ENCODE measurements around the gene CHAF1A. TPM values are rescaled to one million over a fixed set of nuclear protein-coding genes. Genes with fewer than 3 reads are reported as not detected.

The CHAF1A gene
- total and polyA plus RNA-seq, 2 donors, result 7.0 to 9.0 TPM

DNA sequence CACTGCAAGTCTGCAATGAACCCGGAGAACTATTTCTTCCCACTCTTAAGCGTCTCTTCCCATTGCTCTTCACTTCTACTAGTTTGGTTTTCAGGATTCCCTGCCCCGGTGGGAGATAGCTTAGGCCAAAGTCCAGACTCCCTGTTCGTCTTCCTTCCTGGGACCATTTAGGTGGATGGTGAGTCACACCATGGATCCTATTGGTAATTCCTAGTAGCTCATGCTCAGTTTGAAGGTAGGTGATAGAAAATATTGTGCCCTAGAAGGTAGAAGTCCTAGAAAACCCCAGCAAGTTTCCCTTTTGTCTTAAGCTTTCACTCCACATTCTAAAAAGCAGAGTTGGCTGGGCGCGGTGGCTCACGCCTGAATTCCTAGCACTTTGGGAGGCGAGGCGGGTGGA lies 13.8 kb downstream of the CHAF1A start:
- Histone ChIP-seq H3K4me1 (ENCODE audit: insufficient read depth) (no peaks in the 10 kb centered on the region), H3K27ac (ENCODE audit: low read depth) (no peak overlapping the region), H3K4me3 (ENCODE audit: low read depth, low read length) (no peak overlapping the region), H3K36me3 (ENCODE audit: insufficient read depth) (no peaks in the 10 kb centered on the region)
- DNase-seq (ENCODE audit: extremely low spot score), result no peak
- WGBS, result 94% methylated on average over 9 of the region's 9 CpGs

DNA sequence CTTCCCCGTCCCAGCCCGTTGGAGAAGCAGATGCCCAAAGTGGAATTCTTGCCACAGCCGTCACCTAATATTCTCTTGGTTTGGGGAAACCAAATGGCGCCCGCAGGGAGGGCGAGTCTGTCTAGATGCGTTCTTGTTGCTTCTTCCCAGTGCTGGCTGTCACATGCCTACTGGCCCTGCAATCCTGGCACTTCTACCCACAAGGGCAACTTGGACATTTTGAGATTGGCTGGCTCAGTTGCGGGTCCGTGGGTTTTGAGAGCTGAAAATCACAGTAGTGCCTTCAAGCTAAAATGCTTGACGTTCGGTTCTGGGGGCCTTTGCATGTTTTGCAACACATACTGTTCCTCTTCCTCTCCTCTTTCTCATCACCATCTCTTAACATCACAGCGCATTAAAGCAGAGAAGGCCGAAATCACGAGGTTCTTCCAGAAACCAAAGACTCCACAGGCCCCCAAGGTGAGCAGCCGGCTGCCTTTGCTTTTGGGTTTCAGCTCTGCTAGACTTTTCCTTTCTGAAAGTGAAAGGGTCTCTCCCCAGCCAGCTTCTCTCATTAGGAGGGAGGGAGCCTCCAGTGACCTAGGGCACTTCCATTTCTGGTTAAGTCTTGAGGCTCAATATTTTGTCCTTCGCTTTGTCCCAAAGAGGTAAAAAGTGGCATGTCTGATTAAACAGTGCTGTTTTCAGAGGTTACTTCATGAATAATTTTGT lies 21.1 kb downstream of the CHAF1A start:
- WGBS, result 90% methylated on average over 16 of the region's 16 CpGs

DNA sequence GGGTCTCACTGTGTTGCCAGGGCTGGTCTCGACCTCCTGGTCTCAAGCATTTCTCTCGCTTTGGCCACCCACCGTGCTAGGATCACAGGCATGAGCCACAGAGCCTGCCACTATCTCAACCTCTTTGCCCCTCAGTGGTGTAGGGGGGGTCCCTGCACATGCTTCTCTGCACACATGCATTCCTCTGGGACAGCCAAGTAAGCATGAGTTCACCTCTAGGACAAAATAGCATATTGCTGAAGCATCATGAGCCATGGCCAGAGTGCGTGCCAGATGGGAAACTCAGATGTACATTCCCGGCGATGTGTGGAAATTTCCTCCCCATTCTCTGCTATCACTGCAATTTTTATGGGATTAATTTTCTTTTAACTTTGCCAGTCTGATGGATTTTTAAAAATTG lies 23.1 kb downstream of the CHAF1A start:
- Histone ChIP-seq H3K36me3 (ENCODE audit: insufficient read depth) (no peaks in the 10 kb centered on the region), H3K4me1 (ENCODE audit: insufficient read depth) (no peaks in the 10 kb centered on the region), H3K27ac (ENCODE audit: low read depth) (no peak overlapping the region), H3K4me3 (ENCODE audit: low read depth, low read length) (no peak overlapping the region)
- WGBS, result 92% methylated on average over 6 of the region's 6 CpGs
- DNase-seq (ENCODE audit: extremely low spot score), result no peak

More for the DNA sequence above, 21.1 kb downstream of the CHAF1A start:
- DNase-seq (ENCODE audit: extremely low spot score), result no peak
- Histone ChIP-seq H3K4me1 (ENCODE audit: insufficient read depth) (no peaks in the 10 kb centered on the region), H3K4me3 (ENCODE audit: low read depth, low read length) (no peak overlapping the region), H3K27ac (ENCODE audit: low read depth) (no peak overlapping the region), H3K36me3 (ENCODE audit: insufficient read depth) (no peaks in the 10 kb centered on the region)

DNA sequence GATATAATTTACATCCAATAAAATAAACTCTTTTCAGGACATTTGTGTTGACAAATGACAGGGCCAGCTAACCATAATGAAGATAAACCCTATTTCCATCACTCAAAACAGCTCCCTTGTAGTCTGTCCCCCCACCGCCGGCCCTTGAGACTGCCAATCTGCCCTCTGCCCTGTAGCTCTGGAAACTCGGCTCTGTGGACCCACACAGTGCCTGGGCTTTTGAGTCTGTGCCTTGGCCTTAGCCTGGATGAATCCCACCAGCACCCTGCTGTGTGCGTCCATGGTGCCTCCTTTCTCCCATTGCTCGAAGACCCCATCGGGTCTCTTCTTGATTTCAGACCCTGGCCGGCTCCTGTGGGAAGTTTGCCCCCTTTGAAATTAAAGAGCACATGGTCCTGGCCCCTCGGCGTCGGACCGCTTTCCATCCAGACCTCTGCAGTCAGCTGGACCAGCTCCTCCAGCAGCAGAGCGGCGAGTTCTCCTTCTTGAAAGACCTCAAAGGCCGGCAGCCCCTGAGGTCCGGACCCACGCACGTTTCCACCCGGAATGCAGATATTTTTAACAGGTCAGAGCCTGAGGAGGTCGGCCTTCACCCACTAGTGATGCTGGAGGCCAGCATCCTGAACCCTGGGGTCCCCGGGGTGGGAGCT lies 26.0 kb downstream of the CHAF1A start:
- H3K4me3 ChIP-seq (ENCODE audit: low read depth, low read length), result no peak overlapping the region
- WGBS, result 87% methylated on average over 20 of the region's 20 CpGs
- no peak overlapping the region for H3K27ac ChIP-seq (ENCODE audit: low read depth)
- no peaks in the 10 kb centered on the region for H3K36me3 ChIP-seq (ENCODE audit: insufficient read depth)
- H3K4me1 ChIP-seq (ENCODE audit: insufficient read depth), result no peaks in the 10 kb centered on the region
- DNase-seq (ENCODE audit: extremely low spot score), result no peak

DNA sequence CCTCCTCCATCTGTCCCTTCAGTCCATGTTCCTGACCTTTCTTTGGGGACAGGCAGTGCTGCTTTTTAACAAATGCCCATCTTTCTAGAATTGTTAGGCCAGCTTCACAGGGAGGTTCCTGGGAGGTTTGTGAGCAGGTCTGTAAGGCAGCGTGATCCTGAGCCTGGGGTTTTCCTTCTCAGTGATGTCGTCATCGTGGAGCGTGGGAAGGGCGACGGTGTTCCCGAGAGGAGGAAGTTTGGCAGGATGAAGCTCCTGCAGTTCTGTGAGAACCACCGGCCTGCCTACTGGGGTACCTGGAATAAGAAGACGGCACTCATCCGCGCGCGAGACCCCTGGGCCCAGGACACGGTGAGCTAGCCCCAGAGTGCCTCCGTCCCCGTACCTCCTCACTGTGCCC lies 26.8 kb downstream of the CHAF1A start:
- no peaks in the 10 kb centered on the region for H3K4me1 ChIP-seq (ENCODE audit: insufficient read depth)
- 72% methylated on average over 16 of the region's 16 CpGs for WGBS
- no peak for DNase-seq (ENCODE audit: extremely low spot score)
- H3K4me3 ChIP-seq (ENCODE audit: low read depth, low read length), result no peak overlapping the region
- no peaks in the 10 kb centered on the region for H3K36me3 ChIP-seq (ENCODE audit: insufficient read depth)
- H3K27ac ChIP-seq (ENCODE audit: low read depth), result no peak overlapping the region

DNA sequence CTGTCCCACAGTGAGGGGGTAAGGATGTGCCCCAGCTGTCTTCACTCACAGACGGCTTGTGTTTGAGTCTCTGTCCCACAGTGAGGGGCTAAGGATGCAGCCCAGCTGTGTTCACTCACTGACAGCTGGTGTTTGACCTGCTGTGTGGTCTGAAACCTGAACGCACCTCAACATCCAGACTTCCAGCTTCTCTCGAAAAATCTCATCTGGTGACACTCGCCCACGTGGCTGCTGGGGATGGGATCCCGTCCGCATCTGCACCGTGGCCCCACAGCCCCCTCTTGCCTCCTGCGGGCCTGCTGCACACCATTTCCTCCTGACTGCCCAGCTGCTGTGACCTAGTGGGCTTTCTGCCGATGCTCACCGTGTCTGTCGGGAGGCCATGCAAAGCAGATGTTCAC lies 27.3 kb downstream of the CHAF1A start:
- H3K4me3 ChIP-seq (ENCODE audit: low read depth, low read length), result no peak overlapping the region
- WGBS, result 61% methylated on average over 12 of the region's 12 CpGs
- H3K27ac ChIP-seq (ENCODE audit: low read depth), result no peak overlapping the region
- H3K36me3 ChIP-seq (ENCODE audit: insufficient read depth), result no peaks in the 10 kb centered on the region
- peak; percentile 32 for DNase-seq (ENCODE audit: extremely low spot score)
- H3K4me1 ChIP-seq (ENCODE audit: insufficient read depth), result no peaks in the 10 kb centered on the region

DNA sequence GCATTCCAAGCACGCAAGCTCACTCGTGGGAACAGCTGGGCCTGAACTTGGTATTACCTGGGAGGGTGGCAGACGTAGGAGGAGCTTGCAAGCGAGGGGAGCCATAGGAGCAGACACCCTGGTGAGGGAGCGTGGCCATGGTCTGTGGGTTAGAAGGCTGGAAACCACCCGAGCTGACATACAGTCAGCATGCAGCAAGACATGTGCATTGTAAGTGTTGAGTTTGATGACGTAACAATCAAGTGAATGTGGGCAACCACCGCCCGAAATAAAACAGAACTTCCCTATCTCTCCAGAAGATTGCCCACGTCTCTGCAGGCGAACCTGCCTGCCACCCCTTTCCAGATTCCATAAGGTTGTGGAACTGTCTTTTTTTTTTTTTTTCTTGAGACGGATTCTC lies 28.3 kb downstream of the CHAF1A start:
- Histone ChIP-seq H3K4me1 (ENCODE audit: insufficient read depth) (no peaks in the 10 kb centered on the region), H3K27ac (ENCODE audit: low read depth) (no peak overlapping the region), H3K36me3 (ENCODE audit: insufficient read depth) (no peaks in the 10 kb centered on the region), H3K4me3 (ENCODE audit: low read depth, low read length) (no peak overlapping the region)
- 89% methylated on average over 12 of the region's 12 CpGs for WGBS
- DNase-seq (ENCODE audit: extremely low spot score), result no peak

DNA sequence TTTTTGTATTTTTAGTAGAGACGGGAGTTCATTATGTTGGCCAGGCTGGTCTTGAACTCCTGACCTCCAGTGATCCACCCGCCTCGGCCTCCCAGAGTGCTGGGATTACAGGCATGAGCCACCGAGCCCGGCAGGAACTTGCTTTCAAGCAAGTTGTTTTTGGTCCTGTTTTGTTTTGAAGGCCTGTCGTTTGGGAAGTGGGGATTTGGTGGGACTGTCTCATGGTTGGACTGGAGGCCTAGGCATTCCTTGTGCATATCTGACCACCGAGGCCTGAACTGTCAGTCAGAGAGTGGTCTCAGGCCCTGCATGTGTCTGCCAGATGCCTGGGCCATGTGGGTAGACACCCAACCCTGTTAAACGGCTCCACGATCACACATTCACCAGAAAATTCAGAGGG lies 28.9 kb downstream of the CHAF1A start:
- no peak overlapping the region for H3K4me3 ChIP-seq (ENCODE audit: low read depth, low read length)
- no peak for DNase-seq (ENCODE audit: extremely low spot score)
- WGBS, result 83% methylated on average over 9 of the region's 9 CpGs
- H3K27ac ChIP-seq (ENCODE audit: low read depth), result no peak overlapping the region
- H3K36me3 ChIP-seq (ENCODE audit: insufficient read depth), result no peaks in the 10 kb centered on the region
- no peaks in the 10 kb centered on the region for H3K4me1 ChIP-seq (ENCODE audit: insufficient read depth)

DNA sequence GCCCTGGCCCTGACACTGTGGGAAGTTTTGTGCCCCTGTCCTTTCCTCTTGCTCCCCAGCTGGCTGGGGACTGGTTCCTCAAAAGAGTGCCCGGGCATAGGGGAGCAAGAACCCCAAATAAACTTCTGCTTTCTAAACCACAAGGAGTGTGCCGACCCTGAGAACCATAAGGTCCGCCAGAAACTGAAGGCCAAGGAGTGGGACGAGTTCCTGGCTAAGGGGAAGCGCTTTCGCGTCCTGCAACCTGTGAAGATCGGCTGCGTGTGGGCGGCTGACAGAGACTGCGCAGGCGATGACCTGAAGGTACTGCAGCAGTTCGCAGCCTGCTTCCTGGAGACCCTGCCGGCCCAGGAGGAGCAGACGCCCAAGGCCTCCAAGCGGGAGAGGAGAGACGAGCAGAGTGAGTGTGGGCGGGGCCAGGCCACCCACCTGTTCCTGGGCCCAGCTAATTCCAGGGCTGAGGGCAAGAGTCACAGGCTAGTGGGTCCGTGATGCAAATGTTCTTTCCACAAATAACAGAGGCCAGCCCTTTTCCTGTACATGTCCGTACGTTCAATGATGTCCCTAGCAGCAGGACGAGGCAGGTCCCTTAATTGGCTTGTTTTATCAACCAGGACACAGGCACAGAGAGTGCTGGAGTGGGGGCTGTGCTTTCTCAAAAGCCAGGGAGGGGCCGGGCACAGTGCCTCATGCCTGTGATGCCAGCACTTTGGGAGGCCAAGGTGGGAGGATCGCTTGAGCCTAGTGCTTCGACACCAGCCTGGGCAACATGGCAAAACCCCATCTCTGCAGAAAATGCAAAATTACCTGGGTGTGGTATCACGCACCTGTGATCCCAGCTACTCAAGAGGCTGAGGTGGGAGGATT lies 29.6 kb downstream of the CHAF1A start:
- no peak overlapping the region for H3K27ac ChIP-seq (ENCODE audit: low read depth)
- 93% methylated on average over 26 of the region's 26 CpGs for WGBS
- no peaks in the 10 kb centered on the region for H3K36me3 ChIP-seq (ENCODE audit: insufficient read depth)
- no peaks in the 10 kb centered on the region for H3K4me1 ChIP-seq (ENCODE audit: insufficient read depth)
- no peak overlapping the region for H3K4me3 ChIP-seq (ENCODE audit: low read depth, low read length)
- no peak for DNase-seq (ENCODE audit: extremely low spot score)

DNA sequence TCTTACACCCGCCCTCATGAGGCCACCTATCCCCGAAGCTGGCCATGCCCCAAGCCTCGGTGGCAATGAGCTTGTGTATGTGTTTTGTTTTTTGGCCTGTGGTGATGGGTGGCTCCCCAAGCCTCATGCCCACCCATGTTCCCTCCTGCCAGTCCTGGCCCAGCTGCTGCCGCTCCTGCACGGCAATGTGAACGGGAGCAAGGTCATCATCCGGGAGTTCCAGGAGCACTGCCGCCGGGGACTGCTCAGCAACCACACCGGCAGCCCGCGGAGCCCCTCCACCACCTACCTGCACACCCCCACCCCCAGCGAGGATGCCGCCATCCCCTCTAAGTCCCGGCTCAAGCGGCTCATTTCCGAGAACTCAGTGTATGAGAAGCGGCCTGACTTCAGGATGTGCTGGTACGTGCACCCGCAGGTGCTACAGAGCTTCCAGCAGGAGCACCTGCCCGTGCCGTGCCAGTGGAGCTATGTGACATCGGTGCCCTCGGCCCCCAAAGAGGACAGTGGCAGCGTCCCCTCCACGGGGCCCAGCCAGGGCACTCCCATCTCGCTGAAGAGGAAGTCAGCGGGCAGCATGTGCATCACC lies 30.6 kb downstream of the CHAF1A start:
- H3K36me3 ChIP-seq (ENCODE audit: insufficient read depth), result no peaks in the 10 kb centered on the region
- DNase-seq (ENCODE audit: extremely low spot score), result no peak
- H3K27ac ChIP-seq (ENCODE audit: low read depth), result no peak overlapping the region
- no peaks in the 10 kb centered on the region for H3K4me1 ChIP-seq (ENCODE audit: insufficient read depth)
- H3K4me3 ChIP-seq (ENCODE audit: low read depth, low read length), result no peak overlapping the region
- WGBS, result 95% methylated on average over 28 of the region's 28 CpGs

DNA sequence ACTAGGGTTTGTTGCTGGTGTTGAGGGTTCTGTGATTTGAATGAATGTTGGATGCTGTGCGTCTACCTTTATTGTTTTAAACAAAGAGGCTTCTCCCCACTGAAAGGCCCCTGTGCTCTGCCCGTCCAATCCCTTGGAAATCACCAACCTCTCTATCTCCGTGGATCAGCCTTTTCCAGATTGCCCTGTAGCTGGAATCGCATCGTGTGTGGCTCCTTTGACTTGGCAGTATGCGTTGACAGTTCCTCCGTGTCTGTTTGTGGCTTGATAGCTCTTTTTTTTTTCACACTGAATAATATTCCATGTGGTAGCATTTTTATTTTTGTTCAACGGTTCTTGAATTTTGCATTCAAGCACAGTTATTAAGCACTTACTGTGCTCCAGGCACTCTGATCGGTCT lies 32.0 kb downstream of the CHAF1A start:
- Histone ChIP-seq H3K4me1 (ENCODE audit: insufficient read depth) (no peaks in the 10 kb centered on the region), H3K27ac (ENCODE audit: low read depth) (no peak overlapping the region), H3K36me3 (ENCODE audit: insufficient read depth) (no peaks in the 10 kb centered on the region), H3K4me3 (ENCODE audit: low read depth, low read length) (no peak overlapping the region)
- DNase-seq (ENCODE audit: extremely low spot score), result no peak
- WGBS, result 93% methylated on average over 9 of the region's 9 CpGs

DNA sequence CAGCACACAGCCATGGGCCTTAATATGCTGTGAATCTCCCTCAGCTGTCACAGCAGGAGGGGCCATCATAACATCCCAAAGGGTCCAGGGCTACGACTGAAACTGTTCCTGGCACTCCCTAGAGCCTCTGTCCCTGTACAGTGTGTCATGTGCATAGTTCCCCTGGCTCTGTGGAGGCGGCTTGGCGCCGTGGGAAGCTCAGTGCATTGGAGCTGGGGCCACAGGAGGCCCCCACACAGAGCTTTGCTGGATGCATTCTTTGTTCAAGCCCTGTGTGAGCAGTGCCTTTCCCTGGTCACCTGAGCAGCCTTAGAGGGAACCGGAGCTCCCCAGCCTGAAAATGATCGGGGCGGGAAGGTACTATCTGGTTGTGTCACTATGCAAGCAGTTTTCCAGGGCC lies 33.8 kb downstream of the CHAF1A start:
- Histone ChIP-seq H3K4me3 (ENCODE audit: low read depth, low read length) (no peak overlapping the region), H3K4me1 (ENCODE audit: insufficient read depth) (no peaks in the 10 kb centered on the region), H3K36me3 (ENCODE audit: insufficient read depth) (no peaks in the 10 kb centered on the region), H3K27ac (ENCODE audit: low read depth) (no peak overlapping the region)
- 93% methylated on average over 7 of the region's 7 CpGs for WGBS
- DNase-seq (ENCODE audit: extremely low spot score), result no peak

DNA sequence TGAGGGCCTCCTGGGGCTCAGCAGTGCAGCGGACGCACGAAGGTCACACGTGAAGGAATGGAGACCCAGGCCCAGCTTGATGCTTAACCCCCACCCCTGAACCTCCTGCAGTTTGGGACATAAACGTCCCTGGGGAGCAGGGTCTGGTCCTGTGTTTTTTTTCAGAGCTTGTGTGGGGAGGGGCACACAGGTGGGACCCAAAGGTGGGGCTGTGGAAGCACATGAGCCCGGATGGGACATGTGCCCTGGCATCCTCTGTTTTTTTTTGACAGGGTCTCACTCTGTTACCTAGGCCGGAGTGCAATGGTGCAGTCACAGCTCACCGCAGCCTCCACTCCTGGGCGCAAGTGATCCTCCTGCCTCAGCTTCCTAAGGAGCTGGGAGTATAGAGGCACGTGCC lies 34.7 kb downstream of the CHAF1A start:
- H3K4me1 ChIP-seq (ENCODE audit: insufficient read depth), result no peaks in the 10 kb centered on the region
- no peaks in the 10 kb centered on the region for H3K36me3 ChIP-seq (ENCODE audit: insufficient read depth)
- H3K27ac ChIP-seq (ENCODE audit: low read depth), result no peak overlapping the region
- WGBS, result 96% methylated on average over 10 of the region's 10 CpGs
- DNase-seq (ENCODE audit: extremely low spot score), result no peak
- H3K4me3 ChIP-seq (ENCODE audit: low read depth, low read length), result no peak overlapping the region
